GM19468 (cell line): ENCODE data around the gene FLRT2.

ENCODE experiments used
- ATAC-seq: cut with Tn5 transposase; IDR thresholded peaks from one replicate; pipeline ENCODE4 v1.9.1; 2021; ENCODE audit warnings: mild to moderate bottlenecking, moderate library complexity, moderate number of reproducible peaks; ENCODE audit not compliant: unreplicated experiment; ENCODE audit errors: extremely low read depth

Gene FLRT2

GRCh38 chr14:85622986-85623685, 93.2 kb downstream of the FLRT2 start:
- no peak for ATAC-seq

DNA sequence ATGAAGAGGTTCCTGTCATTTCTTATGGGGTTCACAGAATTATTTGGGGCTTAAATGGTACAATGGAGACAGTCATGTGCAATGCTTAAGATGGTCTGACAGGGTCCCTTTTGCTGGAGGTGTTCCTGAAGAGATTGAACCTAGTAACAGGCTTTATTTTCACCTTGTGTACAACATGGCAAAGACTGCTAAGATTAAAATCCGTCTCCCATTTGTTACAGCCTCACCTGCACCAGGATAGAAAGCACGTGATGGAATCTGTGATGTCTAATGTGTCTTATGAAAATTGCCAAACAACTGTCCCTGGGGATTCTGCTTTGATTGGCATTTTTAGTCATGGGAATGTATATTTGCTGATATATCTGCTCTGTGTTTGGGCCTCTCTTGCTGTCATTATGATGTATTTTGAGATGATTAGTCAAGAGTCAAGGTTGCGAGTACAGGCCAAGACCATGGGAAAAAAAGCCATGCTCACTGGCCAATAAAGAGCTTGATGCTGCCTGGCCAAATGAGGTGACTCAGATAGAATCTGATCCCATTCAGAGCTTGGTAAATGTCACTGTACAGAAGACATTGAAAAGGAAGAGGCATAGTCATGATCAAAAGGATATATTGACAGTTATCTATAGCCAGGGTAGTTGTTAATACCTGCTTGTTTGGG, 96.1 kb downstream of the FLRT2 start:
- ATAC-seq: no peak

- ATAC-seq: no peak
Measured at GRCh38 chr14:85634205-85634604, 104.3 kb downstream of the FLRT2 start.

- no peak for ATAC-seq
Measured at GRCh38 chr14:85644211-85644610, 114.3 kb downstream of the FLRT2 start.

DNA sequence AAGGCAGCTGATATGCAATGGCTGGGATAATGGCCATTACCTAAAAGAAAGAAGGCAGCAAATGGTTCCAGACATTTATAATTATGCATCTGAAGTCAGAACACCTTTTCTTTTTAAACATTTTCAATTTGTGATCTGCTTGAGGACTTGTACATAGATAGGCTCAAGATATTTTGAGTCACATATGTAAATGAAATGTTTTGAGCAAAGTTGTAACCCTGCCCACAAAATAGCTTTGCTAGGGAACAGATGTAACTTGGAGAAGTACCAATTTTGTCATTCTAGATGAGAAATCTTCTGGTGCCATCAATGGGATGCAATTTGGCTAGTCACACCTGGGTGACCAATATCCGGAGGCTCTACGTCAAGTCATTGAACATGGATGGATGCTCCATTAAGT, 123.1 kb downstream of the FLRT2 start:
- no peak for ATAC-seq

- ATAC-seq: no peak
Measured at GRCh38 chr14:85660243-85660922, 130.4 kb downstream of the FLRT2 start.

DNA sequence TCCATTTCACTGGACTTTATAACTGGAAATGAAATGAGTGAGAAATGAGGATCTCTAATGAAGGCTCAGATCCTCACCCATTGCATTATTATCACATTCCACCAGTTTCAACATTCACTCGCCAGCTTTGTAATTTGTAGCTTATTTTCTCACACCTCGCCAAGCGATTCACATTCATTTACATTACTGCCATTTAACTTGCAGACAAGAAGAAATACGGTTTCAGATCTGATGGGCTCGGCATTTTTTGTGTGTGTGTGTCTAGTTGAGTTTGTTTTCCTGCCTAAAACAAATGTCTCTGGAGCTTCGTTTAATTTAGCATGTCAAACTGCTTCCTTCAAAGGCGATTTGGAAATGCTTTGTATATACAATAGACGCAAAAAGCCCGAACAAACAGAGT, 132.2 kb downstream of the FLRT2 start:
- no peak for ATAC-seq

GRCh38 chr14:85663256-85663655, 133.3 kb downstream of the FLRT2 start:
- ATAC-seq: no peak

DNA sequence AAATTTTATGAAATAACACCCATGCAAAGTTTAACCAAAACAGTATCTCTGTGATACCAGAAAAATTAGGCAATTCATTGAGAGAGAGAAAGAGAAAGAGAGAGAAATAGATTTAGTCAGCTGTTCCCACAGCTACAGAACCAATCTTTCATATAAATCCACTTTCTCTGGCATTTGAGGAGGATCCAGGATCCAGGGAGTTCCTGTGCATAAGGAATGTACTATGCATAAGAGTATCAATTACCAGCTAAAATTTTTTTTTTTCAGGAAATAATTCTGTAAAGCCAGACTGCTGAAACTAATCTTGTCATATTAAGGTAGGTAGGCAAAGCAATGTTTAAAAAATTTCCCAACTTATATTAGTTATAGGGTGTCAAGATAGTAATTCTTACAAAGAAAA, 133.7 kb downstream of the FLRT2 start:
- no peak for ATAC-seq

DNA sequence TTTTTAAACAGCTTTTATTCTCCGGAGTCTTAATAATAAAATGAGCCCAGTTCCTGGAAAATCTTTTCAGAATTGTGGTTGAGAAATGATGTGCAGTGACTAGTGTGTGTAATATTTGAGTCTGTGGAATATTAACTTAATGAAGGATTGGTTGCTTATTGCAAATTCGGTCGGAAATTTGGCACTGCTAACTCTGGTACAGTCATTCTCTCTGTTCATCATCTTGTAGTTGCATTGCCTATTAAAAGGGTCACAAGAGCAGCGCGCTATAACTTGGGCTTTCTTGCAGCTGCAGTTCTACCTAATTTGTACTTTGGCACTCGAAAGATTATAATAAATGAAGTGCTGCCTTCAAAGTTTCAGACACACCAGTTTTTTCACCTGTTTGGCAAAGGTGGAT, 146.0 kb downstream of the FLRT2 start:
- no peak for ATAC-seq

DNA sequence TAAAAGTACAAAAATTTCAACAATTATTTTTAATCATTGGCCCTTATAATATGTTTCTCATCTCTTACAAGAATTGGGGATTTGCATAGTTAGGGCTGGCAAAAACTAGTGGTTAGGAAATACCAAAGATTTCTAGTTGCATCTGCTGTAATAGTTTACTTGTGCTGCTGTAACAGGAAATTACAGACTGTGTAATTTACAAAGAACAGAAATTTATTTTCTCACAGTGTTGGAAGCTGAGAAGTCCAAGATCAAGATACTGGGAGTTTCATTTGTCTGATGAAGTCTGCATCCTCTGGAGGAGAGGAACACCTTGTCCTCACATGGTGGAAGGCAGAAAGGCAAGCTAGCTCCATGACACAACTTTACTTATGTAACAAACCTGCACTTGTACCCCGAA, 157.0 kb downstream of the FLRT2 start:
- no peak for ATAC-seq

- no peak for ATAC-seq
Measured at GRCh38 chr14:85687456-85687855, 157.5 kb downstream of the FLRT2 start.

DNA sequence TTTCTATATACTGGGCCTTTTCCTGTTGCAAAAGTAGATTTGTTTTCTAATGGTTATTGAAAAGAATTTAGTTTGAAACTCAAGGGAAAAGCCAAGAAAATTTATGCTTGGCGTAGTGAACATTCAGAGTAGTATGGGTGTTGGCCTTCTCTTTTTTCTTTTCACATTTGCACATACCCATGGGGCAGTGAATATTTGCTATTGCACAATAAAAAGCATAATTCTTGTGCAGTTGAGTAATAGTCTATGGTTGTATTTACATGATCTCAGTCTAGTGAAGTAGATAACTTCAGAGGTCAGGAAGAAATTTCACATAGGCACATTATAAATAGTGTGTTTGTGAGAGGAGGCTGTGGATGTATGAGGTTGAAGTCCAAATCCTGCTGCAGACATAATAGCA, 158.1 kb downstream of the FLRT2 start:
- no peak for ATAC-seq

DNA sequence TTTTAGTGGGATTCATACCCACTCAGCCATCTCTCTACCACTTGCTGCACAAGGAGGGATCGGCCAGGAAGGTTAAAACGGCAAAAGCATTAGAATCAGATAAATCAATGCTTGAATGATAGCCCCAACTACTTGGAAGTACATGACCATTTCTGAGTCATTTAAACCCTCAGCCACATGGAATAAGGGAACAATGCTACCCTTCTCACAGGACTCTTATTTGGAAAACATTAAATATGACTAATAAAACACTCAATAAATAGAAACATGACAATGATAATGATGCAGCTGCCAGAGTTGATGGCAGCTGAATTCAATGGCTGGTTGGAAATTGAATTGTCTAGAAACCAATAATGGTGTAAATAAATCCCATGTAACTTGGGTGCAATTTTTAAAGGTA, 165.4 kb downstream of the FLRT2 start:
- ATAC-seq: no peak

- no peak for ATAC-seq
Measured at GRCh38 chr14:85701116-85701515, 171.2 kb downstream of the FLRT2 start.

DNA sequence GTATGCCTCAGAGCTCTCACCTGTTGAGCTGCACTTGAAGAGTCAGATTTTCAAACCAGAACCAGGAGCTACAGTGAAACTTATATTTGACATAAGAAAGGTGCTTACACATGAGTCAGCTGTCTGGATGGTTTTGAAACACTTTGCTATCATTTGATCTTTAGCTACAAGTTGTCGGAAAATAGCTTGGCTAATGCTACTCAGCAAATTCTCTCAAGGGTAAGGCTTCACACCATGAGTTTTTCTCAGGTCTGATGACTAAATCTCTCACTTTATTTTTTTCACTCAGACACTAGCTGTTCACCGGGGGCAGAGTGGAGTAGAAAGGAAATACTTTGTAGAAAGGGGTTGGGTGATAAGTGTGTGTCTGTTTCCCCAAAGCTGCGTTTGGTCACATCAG, 171.8 kb downstream of the FLRT2 start:
- ATAC-seq: no peak

- no peak for ATAC-seq
Measured at GRCh38 chr14:85702191-85702590, 172.2 kb downstream of the FLRT2 start.

GRCh38 chr14:85702997-85703396, 173.1 kb downstream of the FLRT2 start:
- no peak for ATAC-seq
